HepG2 (cell line): ENCODE results near the gene HDDC2. TPM values are rescaled to one million over a fixed set of nuclear protein-coding genes. Genes with fewer than 3 reads are reported as not detected.
A peak's percentile ranks its signal among the peaks of the same experiment; 100 is the strongest.

Source experiments
- HDAC6 ChIP-seq: fragments of 200-600 bp; sonication (generic); IDR thresholded peaks from 2 replicates; pipeline ENCODE4 v1.7.0; 2017; ENCODE audit warnings: mild to moderate bottlenecking, antibody characterized with exemption, low read length, low read depth
- IRX3 ChIP-seq: sonication (generic); formaldehyde crosslinking; IDR thresholded peaks from 2 replicates; pipeline ENCODE4 v1.8.1; 2023; ENCODE audit warnings: mild to moderate bottlenecking, low read depth, missing genetic modification reagents, borderline replicate concordance
- MIER3 ChIP-seq: IDR thresholded peaks from 2 replicates; pipeline ENCODE4 v1.6.1; 2016; ENCODE audit warnings: missing compliant biosample characterization, borderline replicate concordance
- NFIC ChIP-seq: IDR thresholded peaks from 2 replicates; pipeline ENCODE4 v1.6.1; 2012; ENCODE audit warnings: mild to moderate bottlenecking, low read length, inconsistent platforms
- RFX1 ChIP-seq: fragments of 450-650 bp; IDR thresholded peaks from 2 replicates; pipeline ENCODE4 v1.6.1; 2017
- SNAPC4 ChIP-seq: sonication (generic); formaldehyde crosslinking; IDR thresholded peaks from 2 replicates; pipeline ENCODE4 v1.4.0; 2020; ENCODE audit warnings: mild to moderate bottlenecking, missing genetic modification reagents
- YY1 ChIP-seq: IDR thresholded peaks from 2 replicates; pipeline ENCODE4 v1.6.1; 2011; ENCODE audit warnings: low read length, low read depth, moderate library complexity, mild to moderate bottlenecking; ENCODE audit not compliant: insufficient read depth, insufficient replicate concordance
- ZBTB14 ChIP-seq: sonication (generic); formaldehyde crosslinking; IDR thresholded peaks from 2 replicates; pipeline ENCODE4 v1.4.0; 2020; ENCODE audit warnings: missing genetic modification reagents
- ZEB1 ChIP-seq: IDR thresholded peaks from 2 replicates; pipeline ENCODE4 v1.6.1; 2012; ENCODE audit warnings: mild to moderate bottlenecking, low read depth, inconsistent platforms; ENCODE audit not compliant: insufficient replicate concordance
- ZFP90 ChIP-seq: sonication (generic); formaldehyde crosslinking; IDR thresholded peaks from 2 replicates; pipeline ENCODE4 v1.8.0; 2022; ENCODE audit warnings: missing genetic modification reagents, mild to moderate bottlenecking, inconsistent platforms, borderline replicate concordance
- ZNF709 ChIP-seq: sonication (generic); formaldehyde crosslinking; IDR thresholded peaks from 2 replicates; pipeline ENCODE4 v1.5.0; 2020; ENCODE audit warnings: mild to moderate bottlenecking, missing genetic modification reagents
- ZUFSP ChIP-seq: sonication (generic); formaldehyde crosslinking; IDR thresholded peaks from 2 replicates; pipeline ENCODE4 v1.9.0; 2021; ENCODE audit warnings: missing genetic modification reagents, mild to moderate bottlenecking, borderline replicate concordance
- polyA plus RNA-seq, 8 experiments: library from polyadenylated mRNA; depleted of rRNA in 3 of 8; stranded (reverse) in 7 of 8; unstranded in 1 of 8; fragments of >200 nt; fragmentation: Illumina TruSeq in 4 of 8; extraction: Trizol in 4 of 8; gene quantifications; 2 replicates each; pipeline versions ENCODE4 v1.2.1 to v1.2.3, GENCODE V29; 2011 to 2016; ENCODE audit warnings: low read depth in 4 of 8, missing spikeins in 1 of 8, mixed read lengths in 1 of 8; ENCODE audit not compliant: insufficient read depth in 1 of 8
- total RNA-seq, 5 experiments: library from RNA; depleted of rRNA; stranded (reverse); fragments of >200 nt; fragmentation: Illumina TruSeq; extraction: Trizol; gene quantifications; 2 replicates each; pipeline ENCODE4 v1.2.3, GENCODE V29; 2016; ENCODE audit warnings: low read depth in 1 of 5
- TF ChIP-seq, protein P1 (sequence below): sonication (generic); formaldehyde crosslinking; IDR thresholded peaks from 2 replicates; pipeline ENCODE4 v1.9.0; 2021; ENCODE audit warnings: missing genetic modification reagents, borderline replicate concordance
- TF ChIP-seq, protein P2 (sequence below): sonication (generic); formaldehyde crosslinking; IDR thresholded peaks from 2 replicates; pipeline ENCODE4 v1.5.0; 2020; ENCODE audit warnings: mild to moderate bottlenecking, missing genetic modification reagents

HDDC2 gene
- total and polyA plus RNA-seq, 2 of the 13 experiments (the other 11 are each of a cell fraction or from before 2014, with no cell fraction given): 76.7 to 78.7 TPM

DNA sequence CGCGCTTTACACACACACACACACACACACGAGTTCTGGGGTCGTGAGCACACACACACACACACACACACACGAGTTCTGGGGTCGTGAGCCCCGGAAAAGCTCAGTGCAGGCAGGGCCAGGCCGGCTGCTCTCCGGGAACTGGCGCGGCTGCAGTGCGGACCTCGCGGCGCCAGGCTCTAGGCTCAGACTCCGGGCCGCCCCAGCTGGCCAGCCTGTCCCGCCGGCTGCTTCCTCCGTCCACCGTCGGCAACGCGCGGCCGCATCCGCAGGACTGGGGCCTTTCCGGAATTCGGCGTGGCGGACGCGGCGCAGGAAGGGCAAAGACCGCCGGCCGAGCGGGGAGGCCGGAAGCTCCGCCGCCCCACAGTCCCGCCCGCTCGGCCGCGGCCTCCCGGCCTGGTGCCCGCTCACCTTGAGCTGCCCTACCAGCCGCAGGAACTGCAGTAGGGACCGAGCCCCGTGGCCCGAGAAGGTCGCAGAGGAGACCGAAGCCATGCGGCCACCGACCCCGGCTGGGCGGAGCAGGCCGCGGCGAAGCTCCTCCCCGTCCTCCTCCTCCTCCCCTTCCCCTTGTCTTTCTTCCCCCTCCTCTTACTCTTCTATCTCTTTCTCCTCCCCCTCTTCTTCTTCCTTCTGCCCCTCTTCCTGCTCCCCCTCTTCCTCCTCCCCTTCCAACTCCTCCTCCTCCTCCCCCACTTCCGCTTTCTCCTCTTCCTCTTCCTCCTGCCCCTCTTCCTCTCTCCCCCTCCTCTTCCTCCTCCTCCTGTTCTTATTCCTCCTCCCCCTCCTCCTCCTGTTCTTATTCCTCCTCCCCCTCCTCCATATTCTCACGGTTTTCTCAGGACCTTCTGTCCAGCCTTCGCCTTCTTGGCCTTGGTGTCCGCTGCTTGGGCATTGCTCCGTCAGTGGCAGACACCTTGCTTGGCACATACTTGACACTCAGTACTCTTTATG, at the start of gene HDDC2 (continued):
- TF ChIP-seq, protein P1, sequence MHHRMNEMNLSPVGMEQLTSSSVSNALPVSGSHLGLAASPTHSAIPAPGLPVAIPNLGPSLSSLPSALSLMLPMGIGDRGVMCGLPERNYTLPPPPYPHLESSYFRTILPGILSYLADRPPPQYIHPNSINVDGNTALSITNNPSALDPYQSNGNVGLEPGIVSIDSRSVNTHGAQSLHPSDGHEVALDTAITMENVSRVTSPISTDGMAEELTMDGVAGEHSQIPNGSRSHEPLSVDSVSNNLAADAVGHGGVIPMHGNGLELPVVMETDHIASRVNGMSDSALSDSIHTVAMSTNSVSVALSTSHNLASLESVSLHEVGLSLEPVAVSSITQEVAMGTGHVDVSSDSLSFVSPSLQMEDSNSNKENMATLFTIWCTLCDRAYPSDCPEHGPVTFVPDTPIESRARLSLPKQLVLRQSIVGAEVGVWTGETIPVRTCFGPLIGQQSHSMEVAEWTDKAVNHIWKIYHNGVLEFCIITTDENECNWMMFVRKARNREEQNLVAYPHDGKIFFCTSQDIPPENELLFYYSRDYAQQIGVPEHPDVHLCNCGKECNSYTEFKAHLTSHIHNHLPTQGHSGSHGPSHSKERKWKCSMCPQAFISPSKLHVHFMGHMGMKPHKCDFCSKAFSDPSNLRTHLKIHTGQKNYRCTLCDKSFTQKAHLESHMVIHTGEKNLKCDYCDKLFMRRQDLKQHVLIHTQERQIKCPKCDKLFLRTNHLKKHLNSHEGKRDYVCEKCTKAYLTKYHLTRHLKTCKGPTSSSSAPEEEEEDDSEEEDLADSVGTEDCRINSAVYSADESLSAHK: no peak
- TF ChIP-seq MIER3 (CRISPR knock-in tag) (0 out of 2 replicates have a peak, but pooled peaks have one; percentile 32), RFX1 (no peak), IRX3 (CRISPR knock-in tag) (peak; percentile 95; the same call in 1 of the 2 replicates), ZBTB14 (CRISPR knock-in tag) (peak; percentile 70), HDAC6 (no peak), NFIC (no peak), YY1 (peak; percentile 80), SNAPC4 (CRISPR knock-in tag) (no peak), ZFP90 (peak; percentile 79; the same call in 1 of the 2 replicates), ZUFSP (CRISPR knock-in tag) (no peak), ZNF709 (CRISPR knock-in tag) (peak; percentile 99), ZEB1 (no peak)
- TF ChIP-seq, protein P2, sequence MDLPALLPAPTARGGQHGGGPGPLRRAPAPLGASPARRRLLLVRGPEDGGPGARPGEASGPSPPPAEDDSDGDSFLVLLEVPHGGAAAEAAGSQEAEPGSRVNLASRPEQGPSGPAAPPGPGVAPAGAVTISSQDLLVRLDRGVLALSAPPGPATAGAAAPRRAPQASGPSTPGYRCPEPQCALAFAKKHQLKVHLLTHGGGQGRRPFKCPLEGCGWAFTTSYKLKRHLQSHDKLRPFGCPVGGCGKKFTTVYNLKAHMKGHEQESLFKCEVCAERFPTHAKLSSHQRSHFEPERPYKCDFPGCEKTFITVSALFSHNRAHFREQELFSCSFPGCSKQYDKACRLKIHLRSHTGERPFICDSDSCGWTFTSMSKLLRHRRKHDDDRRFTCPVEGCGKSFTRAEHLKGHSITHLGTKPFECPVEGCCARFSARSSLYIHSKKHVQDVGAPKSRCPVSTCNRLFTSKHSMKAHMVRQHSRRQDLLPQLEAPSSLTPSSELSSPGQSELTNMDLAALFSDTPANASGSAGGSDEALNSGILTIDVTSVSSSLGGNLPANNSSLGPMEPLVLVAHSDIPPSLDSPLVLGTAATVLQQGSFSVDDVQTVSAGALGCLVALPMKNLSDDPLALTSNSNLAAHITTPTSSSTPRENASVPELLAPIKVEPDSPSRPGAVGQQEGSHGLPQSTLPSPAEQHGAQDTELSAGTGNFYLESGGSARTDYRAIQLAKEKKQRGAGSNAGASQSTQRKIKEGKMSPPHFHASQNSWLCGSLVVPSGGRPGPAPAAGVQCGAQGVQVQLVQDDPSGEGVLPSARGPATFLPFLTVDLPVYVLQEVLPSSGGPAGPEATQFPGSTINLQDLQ (CRISPR knock-in tag): peak; percentile 95
